NCI-H748 (cell line): ENCODE results near the gene PARK7.

Experiments
- DNase-seq: peaks from one replicate; lab custom pipeline; 2025; ENCODE audit not compliant: unreplicated experiment; lab: John Stamatoyannopoulos, UW

Gene PARK7

DNA sequence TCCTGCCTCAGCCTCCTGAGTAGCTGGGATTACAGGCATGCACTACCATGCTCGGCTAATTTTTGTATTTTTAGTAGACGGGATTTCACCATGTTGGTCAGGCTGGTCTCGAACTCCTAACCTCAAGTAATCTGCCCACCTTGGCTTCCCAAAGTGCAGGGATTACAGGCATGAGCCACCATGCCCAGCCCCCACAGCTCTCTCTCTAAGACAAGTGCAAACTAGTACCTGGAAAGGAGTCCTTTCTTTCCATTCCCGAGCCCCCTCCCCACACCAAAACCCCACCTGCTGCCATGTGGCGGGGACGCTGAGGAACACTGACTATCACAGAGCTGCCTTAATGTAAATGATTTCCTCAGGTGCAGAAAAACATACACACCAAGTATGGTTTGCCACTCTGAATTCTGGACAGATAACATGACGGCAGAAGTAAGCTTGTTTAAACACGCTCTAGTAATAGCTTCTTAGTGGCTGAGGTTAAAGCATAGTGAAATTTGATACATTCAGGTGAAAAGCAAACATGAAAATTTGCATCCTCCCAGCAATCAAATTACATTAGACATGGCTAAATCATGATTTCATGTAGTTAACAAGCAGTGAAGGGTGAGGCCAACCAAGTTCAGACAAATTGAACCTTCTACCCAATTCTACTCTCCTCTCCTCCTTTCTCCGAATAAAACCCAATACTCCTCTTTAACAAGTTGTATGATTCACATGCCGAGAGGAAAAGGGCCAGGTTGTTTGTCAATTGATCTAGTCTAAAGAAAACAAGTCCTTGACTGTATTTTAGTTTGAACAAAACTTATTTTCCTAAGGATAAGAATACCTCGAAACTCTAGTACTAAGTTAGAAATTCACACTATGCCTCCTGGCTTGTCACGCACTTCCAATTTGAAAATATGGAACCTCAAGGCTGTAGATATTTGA lies 44.8 kb downstream of the PARK7 start:
- peak; percentile 90 for DNase-seq

DNA sequence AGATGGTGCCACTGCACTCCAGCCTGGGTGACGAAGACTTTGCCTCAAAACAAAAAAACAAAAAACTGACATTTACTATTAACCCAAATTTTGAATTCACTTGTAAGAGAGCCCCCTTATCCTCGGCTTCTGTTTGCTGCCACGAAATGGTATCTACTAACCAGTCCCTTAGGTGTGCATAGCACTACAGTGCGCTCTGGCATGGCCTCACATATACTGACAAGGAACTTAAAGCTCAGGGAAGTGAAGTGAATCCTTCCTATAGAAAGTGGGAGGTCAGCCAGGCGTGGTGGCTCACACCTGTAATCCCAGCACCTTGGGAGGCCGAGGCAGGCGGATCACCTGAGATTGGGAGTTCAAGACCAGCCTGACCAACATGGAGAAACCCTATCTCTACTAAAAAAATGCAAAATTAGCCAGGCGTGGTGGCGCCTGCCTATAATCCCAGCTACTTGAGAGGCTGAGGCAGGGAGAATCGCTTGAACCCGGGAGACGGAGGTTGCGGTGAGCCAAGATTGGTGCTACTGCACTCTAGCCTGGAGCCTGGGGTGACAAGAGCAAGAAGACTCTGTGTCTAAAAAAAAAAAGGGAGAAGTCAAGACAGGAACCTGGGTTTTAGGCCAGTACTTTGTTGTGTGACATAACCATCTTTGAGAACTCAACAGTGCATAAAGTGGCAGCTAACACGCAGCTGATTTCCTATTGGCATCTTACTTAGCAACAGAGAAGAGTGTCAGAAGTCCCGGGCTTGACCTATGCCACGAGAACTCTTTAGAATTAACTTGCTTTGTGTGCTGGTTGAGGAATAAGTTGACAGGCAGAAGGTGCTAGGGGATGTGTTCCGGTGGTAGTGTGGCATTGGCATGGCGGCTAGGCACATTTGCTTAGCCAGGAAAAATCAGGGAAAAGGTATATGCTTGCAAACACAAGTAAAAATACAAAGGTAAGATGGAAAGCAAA lies 47.8 kb downstream of the PARK7 start:
- DNase-seq: no peak

DNA sequence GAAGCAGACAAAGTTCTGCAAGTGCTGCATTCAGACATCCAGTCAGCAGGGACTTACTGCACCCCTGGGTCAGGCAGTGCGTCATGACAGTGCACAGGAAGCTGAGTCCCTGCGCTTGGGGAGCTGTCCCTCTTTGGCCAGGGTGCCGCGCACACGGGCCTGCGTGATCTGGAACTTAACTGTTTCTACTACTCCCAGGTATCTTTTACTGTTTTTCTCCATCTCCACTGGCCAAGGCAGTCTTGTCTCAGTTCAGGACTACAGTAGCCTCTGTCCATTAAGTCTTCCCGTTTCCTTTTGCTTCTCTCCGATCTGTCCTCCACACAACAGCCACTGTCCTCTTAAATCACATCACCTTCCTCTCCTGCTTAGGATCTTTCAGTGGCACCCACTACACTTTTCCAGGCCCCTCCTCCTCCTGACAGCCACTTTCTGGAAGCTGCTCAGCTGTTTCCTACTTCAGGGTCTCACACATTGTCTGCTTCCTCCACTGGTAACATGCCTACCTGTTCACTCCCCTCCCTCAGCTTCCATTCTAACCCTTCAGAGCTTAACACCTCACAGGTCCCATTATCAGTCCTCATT lies 48.7 kb downstream of the PARK7 start:
- no peak for DNase-seq

DNA sequence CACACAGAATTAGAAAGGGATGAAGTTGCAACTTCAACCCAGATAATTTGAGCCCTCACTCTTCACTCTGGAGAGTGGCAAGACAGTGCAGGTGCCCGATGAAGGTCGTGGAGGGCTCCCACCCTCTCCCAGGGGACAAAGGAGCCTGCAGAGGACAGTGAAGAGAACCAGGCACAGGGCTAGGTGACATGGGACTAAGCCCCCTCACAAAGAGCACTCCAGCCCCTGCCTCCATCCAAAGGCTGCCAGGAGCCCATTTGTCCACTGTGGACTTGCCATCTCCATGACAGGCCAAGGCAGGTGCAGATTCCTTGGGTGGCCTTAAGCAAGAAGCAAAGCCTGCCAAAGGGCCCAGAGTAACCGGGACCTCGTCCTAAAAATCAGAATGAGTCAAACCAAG lies 49.5 kb downstream of the PARK7 start:
- no peak for DNase-seq

GRCh38 chr1:8011923-8012858 lies 50.7 kb downstream of the PARK7 start:
- DNase-seq: no peak

DNA sequence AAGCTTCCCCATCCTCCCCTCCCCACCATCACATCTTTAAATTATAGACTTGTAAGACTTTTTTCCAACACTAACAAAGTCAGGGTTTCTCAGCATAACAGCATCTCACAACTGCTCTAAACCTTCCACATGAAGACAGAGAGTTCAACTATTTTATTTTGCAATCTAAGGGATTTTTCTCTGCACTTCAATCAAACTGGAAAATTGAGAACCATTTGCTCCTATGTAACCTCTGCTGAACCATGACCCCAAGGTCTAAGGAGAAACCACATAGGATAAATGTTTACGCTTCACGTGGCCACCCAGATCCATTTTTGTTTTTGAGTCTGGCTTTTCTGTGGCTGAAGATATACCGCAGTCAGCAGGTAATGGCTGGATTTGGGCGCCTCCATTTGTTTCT lies 51.4 kb downstream of the PARK7 start:
- DNase-seq: no peak

- no peak for DNase-seq
Measured at GRCh38 chr1:8013399-8013798, 51.9 kb downstream of the PARK7 start.

DNA sequence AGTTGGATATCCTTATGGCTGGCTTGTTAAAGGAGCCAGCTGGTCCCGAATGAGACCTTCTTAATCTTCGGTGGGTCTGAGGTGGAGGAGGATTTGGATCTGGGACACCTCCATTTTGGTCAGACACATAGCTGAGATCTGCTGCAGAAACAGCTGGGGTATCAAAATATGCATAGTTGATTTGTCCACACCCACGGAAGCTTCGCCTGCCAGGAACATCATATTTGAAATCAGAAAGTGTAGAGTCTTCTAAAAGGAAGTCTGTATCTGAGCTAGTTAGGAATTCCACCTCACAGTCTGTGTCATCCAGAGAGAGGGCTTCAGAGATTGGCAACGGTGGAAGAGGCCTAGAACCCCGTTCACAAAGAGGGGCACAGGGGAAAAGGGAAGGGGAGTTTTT lies 52.3 kb downstream of the PARK7 start:
- DNase-seq: no peak

DNA sequence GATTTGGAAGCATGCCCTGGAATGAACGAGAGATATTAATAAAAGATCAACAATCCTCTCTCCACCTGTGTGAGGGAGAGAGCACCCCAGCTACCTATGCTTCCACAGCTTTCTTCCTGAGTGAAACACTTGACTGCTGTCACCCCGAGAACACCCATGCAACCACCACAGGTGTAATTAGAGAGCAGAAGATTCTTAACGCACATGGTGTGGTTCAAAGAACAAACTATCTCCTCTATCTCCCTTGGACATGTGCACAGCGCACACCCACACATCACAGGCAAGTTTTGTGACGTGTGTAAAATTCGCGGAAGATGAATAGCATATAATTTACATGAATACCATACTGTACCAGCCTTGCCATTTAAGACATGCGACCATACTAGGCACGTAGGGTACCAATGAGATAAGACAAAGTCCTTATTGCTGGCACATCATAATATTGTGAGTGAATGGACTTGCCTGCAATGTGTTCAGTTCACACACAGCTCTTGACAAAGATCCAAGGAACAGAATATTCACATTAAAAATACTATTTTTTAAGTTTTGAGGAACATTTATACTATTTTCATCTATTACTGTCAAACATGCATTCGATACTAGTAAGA lies 53.0 kb downstream of the PARK7 start:
- no peak for DNase-seq

DNA sequence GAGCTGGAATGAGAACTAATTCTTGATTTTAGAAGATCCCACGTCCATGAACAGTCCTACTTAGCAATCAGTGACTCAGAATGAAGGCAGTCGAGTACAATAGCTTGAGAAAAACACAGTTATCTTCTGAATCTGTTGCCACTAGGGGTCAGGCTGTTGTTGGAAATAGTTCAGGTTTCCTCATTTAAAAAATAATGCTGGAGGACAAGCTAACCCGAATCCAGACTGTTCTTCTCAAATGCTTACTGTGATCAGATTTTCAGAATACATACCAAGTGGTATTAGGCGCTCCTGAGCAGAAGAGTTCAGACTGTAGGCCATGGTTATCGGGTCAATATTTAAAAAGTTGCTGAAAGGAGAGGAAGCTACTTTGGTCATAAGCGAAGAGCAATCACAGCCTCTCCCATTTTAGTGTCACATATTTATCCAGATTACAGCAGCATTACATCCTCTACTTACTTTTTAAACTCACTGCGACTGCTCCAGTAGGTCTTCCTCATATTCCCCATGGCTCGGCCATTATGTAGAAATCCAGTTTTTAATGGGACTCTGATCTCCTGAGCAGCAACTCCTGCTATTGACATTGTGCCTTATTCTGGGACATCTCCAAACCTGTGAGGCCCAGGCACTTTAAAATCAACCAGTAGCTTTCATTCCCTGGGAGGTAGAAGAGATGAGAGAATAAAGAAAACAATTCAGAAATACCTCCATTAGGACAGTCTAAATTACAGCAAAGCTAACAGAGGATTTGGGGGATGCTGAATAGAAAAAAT lies 53.7 kb downstream of the PARK7 start:
- peak; percentile 47 for DNase-seq

- no peak for DNase-seq
Measured at GRCh38 chr1:8015809-8016165, 54.3 kb downstream of the PARK7 start.

GRCh38 chr1:8016210-8016894 lies 54.8 kb downstream of the PARK7 start:
- no peak for DNase-seq

DNA sequence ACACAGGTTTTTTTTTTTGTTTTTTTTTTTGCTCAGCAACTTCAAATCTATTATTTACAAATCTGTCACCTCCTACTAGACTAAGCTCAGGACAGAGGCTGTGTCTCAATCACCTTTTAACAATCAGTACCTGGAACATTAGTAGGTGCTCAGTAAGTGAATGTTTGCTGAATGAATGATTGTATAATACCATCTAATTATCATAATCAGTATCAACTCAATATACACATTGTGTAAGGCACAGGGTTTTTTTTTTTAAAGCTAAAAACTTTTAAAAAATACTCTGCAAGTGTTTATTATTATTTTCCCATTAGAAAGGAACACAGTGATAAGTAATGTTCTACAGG lies 55.4 kb downstream of the PARK7 start:
- DNase-seq: no peak

GRCh38 chr1:8017495-8018197 lies 56.1 kb downstream of the PARK7 start:
- DNase-seq: no peak

DNA sequence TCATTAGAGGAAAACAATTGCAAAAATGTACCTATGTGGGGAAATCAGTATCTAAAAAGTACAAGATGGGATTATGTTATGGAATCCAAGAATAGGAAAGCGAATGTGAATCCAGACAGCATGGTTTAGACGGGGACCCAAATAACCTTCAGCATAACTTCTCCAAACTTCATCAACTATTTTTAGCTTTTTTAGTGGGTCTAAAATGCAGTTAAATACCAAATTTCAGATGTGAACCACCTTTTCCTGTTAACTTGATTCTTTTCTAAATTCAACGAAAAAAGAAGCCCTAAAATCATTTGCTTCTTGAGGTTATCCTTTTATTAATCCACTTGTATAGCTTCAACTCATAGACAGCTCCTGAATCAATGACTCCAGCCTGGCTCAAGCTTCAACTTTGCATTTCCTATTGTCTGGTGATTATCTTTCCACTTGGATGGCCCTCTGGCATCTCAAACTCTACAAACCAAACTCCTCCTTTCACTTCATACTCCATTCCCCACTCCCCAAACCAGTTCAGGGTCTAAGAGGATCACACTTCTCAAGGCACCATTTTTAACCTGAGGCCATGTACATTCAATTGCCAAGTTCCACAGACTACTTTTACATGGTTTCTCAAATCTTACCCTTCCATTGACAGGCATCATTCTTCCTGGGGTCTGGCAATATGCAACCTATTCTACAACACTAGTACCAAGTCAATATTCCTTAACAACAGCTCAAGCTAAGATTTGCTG lies 57.1 kb downstream of the PARK7 start:
- DNase-seq: no peak

- no peak for DNase-seq
Measured at GRCh38 chr1:8019229-8019620, 57.7 kb downstream of the PARK7 start.

- DNase-seq: no peak
Measured at GRCh38 chr1:8020032-8020431, 58.5 kb downstream of the PARK7 start.
